ENCODE results near the gene MAGI2.

DNA sequence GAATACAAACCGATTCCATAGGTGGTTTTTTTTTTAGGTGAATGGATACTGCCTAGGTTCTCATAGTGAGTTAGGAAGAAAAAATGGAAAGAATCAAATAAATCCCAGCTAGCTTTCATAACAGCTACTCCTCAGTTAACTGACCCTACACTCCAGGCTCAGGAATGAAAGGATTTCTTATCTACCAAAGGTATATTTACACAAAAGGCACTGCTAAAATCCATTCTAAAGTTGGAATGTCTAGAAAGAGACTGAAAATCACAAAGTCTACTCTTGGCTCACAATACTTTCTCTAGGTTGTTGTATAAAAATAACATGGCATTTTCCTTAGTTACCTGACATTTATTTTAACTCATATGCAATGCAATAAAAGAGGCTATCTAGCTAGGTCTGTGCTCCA is 375.2 kb downstream of the MAGI2 start:
- TF ChIP-seq, protein P1, sequence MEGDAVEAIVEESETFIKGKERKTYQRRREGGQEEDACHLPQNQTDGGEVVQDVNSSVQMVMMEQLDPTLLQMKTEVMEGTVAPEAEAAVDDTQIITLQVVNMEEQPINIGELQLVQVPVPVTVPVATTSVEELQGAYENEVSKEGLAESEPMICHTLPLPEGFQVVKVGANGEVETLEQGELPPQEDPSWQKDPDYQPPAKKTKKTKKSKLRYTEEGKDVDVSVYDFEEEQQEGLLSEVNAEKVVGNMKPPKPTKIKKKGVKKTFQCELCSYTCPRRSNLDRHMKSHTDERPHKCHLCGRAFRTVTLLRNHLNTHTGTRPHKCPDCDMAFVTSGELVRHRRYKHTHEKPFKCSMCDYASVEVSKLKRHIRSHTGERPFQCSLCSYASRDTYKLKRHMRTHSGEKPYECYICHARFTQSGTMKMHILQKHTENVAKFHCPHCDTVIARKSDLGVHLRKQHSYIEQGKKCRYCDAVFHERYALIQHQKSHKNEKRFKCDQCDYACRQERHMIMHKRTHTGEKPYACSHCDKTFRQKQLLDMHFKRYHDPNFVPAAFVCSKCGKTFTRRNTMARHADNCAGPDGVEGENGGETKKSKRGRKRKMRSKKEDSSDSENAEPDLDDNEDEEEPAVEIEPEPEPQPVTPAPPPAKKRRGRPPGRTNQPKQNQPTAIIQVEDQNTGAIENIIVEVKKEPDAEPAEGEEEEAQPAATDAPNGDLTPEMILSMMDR (IDR thresholded peaks at IDR 0.05) = no peak
- no peak for TF ChIP-seq POLR2A (IDR thresholded peaks at IDR 0.05)

Measured in ovary (tissue), 3 donors.